HG03558 (cell line): ENCODE measurements around the gene ZFP36L1.

Experiments
- ATAC-seq: cut with Tn5 transposase; IDR thresholded peaks from one replicate; pipeline ENCODE4 v1.9.1; 2021; ENCODE audit warnings: moderate number of reproducible peaks; ENCODE audit not compliant: unreplicated experiment; ENCODE audit errors: extremely low read depth

The ZFP36L1 gene

GRCh38 chr14:68797121-68797670 is 4.3 kb upstream of the ZFP36L1 start:
- ATAC-seq: no peak

- ATAC-seq: no peak
These were observed 3.7 kb upstream of the ZFP36L1 start for GRCh38 chr14:68796418-68797101.

GRCh38 chr14:68795597-68796417 is 2.9 kb upstream of the ZFP36L1 start:
- peak; percentile 25 for ATAC-seq

- no peak for ATAC-seq
These were observed 2.2 kb upstream of the ZFP36L1 start for GRCh38 chr14:68794851-68795596.

- ATAC-seq: no peak
These were observed 1.4 kb upstream of the ZFP36L1 start for GRCh38 chr14:68794130-68794850.

- ATAC-seq: no peak
These were observed 865 bp upstream of the ZFP36L1 start for GRCh38 chr14:68793734-68794129.

DNA sequence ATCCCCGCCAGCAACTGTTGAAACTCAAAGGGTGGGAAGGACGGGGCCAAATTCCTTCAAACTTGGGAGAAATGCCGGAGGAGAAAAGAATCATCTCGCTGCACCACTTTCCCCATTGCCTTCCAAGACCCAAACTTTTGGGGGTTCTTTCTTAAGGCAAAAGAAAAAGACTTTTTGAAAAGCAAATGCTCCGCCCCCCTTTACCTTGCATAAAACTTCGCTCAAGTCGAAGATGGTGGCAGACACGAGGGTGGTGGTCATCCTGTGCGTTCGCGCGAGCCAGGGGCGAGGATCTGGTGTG is 239 bp downstream of the ZFP36L1 start:
- ATAC-seq: no peak

GRCh38 chr14:68791902-68792677 is 777 bp downstream of the ZFP36L1 start:
- ATAC-seq: no peak

DNA sequence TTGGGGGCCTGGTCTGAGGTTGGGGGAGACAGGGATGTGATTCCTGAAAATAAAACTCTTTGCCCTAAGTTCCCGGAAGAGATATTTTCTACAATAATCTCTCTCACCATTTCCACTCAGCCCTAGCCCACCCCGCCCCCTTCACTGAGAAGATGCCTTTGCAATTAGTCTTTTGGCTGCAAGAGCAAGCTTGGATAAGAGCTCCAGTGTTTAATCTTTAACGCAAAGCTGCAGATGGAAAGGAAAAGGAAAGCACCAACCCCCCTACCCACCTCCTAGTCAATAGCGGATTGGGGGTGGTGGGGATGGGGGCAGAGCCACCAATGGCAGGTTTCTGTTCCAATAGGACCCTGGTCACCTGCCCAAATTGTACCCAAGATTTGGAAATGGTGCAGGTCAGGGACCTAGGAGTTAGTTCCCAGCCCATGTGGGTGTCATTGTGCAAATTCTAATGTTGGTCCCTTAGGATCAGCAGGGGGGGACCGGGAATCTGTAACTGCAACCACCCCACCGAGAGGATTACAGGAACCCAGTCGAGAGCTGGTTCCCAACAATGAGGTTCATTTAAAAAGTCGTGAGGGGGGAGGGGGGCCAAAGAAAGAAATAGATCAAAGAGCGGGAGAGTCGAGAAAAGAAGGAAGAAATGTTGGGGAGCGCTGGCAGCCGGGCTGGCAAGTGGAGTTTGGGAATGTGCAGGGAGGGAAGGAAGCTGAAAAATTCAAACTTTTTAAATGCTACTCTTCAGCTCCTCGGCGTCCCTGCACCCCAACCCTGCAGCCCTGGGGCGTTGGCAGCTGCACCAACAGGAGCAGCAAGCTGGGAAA is 1.6 kb downstream of the ZFP36L1 start:
- ATAC-seq: no peak

- no peak for ATAC-seq
These were observed 2.2 kb downstream of the ZFP36L1 start for GRCh38 chr14:68790644-68791077.

DNA sequence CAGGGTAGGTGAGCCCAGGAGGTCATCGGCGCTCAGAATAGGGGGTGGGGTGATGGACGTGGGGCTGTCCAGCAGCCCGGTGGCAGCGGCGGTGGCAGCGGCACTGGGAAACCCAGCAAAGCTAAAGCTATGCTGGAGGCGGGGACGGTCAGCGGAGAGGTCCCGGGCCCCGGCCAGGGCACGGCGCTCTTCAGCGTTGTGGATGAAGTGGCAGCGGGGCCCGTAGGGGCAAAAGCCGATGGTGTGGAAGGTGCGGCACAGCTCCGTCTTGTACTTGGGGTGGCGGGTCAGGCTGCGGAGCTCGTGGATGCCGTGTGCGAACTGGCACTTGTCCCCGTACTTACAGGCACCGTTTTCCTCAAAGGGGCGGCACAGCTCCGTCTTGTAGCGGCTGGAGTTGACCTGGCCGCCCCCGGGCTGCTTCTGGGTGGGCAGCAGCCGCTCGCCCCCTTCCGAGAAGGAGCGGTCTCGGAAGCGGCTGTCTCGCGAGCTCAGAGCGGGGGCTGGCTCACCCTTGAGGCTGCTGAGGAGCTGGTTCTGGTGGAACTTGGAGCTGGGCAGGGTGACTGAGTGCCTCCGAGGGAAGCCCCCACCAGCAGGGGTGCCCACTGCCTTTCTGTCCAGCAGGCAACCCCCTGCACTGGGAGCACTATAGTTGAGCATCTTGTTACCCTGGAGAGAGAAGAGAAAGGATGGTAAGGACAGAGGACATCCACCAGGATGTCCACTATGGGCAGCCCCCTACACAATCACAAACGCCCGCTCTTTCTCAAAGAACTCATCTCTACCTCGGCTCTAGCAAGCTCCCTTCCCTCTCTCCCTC is 2.8 kb downstream of the ZFP36L1 start:
- no peak for ATAC-seq

DNA sequence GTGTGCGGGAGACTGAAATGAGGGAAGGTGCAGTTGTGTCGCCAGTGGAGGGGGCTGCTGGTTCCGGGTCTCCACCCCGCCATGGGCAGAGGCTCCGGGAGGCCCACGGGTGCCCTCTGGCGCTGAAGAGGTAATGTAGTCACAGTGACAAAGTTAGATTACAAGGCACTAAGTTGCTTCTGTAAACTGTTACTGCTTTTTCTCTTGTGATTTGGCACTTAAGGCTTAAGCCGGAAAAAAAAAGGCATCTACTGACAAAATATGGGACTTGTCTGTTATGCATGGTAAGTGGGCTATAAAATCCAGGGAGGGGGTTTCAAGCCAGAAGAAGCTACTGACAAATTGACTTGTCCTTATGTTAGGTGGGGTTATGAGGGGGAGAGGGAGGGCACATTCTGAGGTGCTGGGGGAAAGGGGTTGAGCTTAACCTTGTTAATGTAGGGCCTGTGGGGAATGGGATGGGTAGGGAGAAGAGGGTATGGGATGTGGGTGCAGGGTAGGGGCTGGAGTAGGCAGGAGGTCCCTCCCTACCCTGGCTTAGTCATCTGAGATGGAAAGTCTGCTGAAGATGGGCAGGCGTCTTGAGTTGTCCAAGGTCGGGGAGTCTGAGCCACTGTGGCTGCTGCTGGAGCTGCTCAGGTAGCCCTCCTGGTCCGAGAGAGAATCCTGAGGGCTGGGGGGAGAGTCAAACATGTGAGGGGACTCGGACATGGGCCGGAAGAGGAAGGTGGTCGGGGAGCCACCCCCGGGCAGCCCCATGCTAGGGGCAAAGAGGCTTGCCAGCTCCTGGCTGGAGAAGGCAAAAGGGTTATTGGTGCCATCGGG is 3.7 kb downstream of the ZFP36L1 start:
- ATAC-seq: no peak

- no peak for ATAC-seq
These were observed 4.4 kb downstream of the ZFP36L1 start for GRCh38 chr14:68788275-68788995.

DNA sequence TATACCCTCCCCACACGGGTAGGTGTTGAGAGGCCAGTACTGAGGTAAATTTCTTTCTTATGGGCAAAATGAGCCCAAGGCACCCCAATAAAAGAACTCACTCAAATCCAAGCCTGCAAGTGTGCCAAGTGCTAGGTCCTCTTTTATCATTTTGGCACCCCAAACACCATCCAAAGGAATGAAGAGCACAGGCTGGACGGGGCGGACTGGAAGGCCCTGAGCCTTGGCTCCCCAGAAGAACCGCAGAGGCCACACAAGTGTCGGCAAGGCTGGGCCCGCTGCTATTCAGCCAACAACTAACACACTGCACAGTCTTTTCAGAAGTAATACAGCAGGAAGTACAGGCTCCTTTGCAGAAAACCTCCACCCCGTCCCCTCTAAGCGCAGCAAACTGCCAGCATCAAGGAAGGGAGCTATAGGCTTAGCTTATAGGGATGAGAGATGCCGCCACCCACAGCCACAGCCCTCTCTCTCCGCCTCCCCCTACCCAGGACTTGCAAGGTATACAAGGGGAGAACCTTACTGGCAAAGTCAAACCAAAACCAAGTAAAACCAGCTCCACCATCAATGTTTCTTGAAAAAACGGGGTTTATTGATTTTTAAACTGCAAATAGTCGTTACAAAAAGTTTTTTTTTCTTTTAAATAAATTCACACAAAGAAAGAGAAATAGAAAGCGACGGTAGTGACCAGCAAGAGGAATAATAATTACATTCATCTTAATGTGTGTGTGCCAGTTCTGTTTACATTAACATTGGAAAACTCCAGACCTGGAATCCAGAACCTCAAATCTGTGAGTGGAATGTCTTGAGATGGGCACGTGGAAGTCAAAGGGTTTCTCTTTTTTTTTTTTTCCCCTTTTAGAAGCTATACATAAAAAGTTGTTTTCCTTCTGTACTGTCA is 5.5 kb downstream of the ZFP36L1 start:
- no peak for ATAC-seq

DNA sequence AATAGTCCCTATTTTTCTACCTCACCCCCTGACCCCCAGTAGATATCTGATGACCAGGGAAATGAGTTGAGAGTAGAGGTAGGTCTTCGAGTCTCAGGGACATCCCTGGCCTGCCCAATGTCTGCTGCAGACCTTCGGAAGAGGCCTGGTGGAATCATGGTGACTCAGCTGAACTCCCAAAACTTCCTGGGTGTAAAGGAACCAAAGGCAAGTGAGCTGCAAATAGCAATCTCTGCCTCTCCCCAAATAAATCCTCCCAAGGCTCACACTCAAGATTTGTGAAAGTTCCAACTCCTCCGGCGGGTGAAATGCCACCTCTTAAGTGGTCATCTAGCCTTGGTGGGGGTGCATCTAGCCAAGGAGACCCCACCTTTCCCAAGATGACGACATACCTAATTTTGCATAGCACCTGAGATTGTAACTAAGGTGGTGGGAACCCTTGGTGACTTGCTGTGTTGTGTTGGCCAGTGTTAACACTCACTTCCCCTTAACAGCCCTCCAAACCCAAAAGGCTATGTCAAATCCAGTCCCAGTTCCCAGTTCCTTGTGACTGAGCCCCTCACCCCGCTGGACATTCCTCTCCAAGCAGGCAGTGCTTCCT is 6.3 kb downstream of the ZFP36L1 start:
- no peak for ATAC-seq
